ENCODE data around the gene CACNA1A. TPM values are rescaled to one million over a fixed set of nuclear protein-coding genes. Genes with fewer than 3 reads are reported as not detected.

The CACNA1A gene
- total and polyA plus RNA-seq, 8 donors = 2.4 to 42.6 (median 6.8) TPM

DNA sequence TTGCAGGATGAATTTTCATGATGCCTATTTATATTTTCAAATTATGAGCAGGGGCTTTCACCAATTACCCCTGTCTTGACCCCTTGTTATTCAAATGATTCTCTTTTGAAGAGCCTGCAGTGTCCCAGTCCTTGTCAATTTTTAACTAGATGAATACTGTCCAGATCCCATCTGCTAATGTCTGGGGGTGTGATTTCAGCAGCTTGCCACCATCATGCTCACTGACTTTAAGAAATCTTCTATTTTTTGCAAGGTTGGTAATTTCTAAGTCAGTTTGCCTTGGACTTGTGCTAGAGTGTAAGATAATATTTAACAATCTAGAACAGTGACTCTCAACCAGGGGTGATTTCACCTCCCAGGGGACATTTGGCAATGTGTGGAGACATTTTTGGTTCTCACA, 106.0 kb downstream of the CACNA1A start:
- H3K4me1 ChIP-seq = no peaks in the 10 kb centered on the region
- no peak overlapping the region for H3K27ac ChIP-seq
- TF ChIP-seq, protein P1, sequence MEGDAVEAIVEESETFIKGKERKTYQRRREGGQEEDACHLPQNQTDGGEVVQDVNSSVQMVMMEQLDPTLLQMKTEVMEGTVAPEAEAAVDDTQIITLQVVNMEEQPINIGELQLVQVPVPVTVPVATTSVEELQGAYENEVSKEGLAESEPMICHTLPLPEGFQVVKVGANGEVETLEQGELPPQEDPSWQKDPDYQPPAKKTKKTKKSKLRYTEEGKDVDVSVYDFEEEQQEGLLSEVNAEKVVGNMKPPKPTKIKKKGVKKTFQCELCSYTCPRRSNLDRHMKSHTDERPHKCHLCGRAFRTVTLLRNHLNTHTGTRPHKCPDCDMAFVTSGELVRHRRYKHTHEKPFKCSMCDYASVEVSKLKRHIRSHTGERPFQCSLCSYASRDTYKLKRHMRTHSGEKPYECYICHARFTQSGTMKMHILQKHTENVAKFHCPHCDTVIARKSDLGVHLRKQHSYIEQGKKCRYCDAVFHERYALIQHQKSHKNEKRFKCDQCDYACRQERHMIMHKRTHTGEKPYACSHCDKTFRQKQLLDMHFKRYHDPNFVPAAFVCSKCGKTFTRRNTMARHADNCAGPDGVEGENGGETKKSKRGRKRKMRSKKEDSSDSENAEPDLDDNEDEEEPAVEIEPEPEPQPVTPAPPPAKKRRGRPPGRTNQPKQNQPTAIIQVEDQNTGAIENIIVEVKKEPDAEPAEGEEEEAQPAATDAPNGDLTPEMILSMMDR (IDR thresholded peaks at IDR 0.05) = no peak
- no peak for ATAC-seq
- intact Hi-C loops (cut with DNase I) = no loop called here
- no peak for FAIRE-seq
- no peaks in the 10 kb centered on the region for H3K36me3 ChIP-seq
- H3K4me3 ChIP-seq = no peak overlapping the region
- H3K27me3 ChIP-seq = no peaks in the 10 kb centered on the region
- DNase-seq = no peak
- H3K9me3 ChIP-seq = no peaks in the 10 kb centered on the region

DNA sequence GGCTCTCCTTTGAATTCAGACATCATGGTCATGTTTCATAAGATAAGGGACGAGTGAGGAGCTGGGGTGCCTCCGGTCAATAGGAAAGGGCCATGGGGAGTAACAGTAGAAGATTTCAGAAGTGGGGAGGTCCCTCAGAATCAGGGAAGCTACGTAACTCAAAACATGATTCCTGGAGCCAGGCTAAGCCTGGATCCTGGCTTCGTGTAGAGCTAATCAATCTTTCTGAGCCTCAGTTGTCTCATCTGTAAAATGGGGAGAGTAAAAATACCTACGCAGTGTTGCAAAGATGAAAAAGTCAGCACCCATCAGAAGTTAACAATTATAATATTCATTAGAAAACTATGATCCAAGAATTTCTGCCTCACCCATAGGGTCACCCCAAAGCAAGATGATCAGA, 106.5 kb downstream of the CACNA1A start:
- H3K4me1 ChIP-seq = no peaks in the 10 kb centered on the region
- no peak for DNase-seq
- H3K36me3 ChIP-seq = no peaks in the 10 kb centered on the region
- no peaks in the 10 kb centered on the region for H3K27me3 ChIP-seq
- H3K27ac ChIP-seq = no peak overlapping the region
- TF ChIP-seq, protein P1 (IDR thresholded peaks at IDR 0.05) = no peak
- FAIRE-seq = no peak
- WGBS, 2 donors = 51 to 60% methylated on average over 5 of the region's 5 CpGs
- intact Hi-C loops (cut with DNase I) = no loop called here
- H3K9me3 ChIP-seq = no peaks in the 10 kb centered on the region
- no peak overlapping the region for H3K4me3 ChIP-seq
- ATAC-seq = no peak

DNA sequence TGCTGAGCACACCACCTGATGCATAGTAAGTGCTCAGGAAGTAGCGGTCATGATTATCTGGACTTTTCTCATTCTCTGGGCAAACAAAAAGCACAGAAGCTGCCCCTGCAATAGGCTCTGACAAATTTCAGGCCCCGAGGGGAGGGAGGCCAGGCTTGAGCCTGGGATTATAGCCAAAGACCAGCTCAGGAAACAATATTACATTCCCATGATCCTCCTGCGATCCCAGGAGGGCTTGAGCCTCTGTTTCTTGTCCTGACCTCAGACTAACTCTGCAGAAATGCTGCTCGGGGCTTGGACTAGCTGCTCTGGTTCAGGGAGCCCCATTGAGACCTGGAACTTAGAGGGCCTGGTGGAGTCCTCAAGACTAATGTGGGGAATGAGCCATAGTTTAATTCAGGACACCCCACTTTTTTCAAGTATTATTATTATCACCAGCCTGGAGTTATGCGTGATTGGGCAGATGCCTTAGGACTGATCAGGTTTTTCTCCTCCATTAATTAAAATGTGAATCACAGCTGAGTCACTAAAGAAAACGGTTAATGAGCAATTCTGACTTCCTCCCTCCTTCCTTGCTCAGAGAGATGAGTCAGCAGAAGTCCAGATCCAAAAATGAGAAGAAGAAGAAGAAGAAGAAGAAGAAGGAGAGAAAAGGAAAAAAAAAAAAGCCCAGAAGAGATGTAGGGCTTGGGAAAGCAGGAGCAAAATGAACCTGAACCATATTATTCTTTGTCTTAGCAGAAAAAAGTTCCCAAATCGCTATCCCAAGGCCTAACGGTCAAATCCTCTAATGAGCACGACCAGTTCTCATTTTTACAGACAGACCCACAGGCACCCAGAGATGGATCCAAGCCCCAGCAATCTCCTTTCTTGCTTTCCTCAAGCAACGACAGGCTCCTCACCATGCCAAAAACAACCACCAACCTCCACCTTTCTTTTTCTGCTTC, 107.2 kb downstream of the CACNA1A start:
- no peaks in the 10 kb centered on the region for H3K4me1 ChIP-seq
- H3K36me3 ChIP-seq = no peaks in the 10 kb centered on the region
- FAIRE-seq = no peak
- no peaks in the 10 kb centered on the region for H3K27me3 ChIP-seq
- ATAC-seq = peak in 3 of 4 donors; percentile 27 to 59 (median 30)
- 39 to 45% methylated on average over 10 of the region's 10 CpGs for WGBS, 2 donors
- no peak overlapping the region for H3K4me3 ChIP-seq
- DNase-seq = no peak
- no peaks in the 10 kb centered on the region for H3K9me3 ChIP-seq
- no peak overlapping the region for H3K27ac ChIP-seq
- intact Hi-C loops (cut with DNase I) = no loop called here
- TF ChIP-seq, protein P1 (IDR thresholded peaks at IDR 0.05) = no peak

GRCh38 chr19:13398182-13398581, 108.1 kb downstream of the CACNA1A start:
- no peaks in the 10 kb centered on the region for H3K27me3 ChIP-seq
- DNase-seq (no peak), FAIRE-seq (no peak), ATAC-seq (no peak)
- H3K9me3 ChIP-seq = no peaks in the 10 kb centered on the region
- WGBS, 2 donors = 73 to 84% methylated on average over 4 of the region's 4 CpGs
- intact Hi-C loops (cut with DNase I) = no loop called here
- H3K4me3 ChIP-seq = no peak overlapping the region
- H3K4me1 ChIP-seq = no peaks in the 10 kb centered on the region
- no peaks in the 10 kb centered on the region for H3K36me3 ChIP-seq
- no peak overlapping the region for H3K27ac ChIP-seq
- TF ChIP-seq, protein P1 (IDR thresholded peaks at IDR 0.05) = no peak

Measured in pancreas (tissue), 10 donors.